Ascending aorta (tissue), 2 donors: ENCODE measurements around the gene CAV1. TPM values are rescaled to one million over a fixed set of nuclear protein-coding genes. Genes with fewer than 3 reads are reported as not detected.
A peak's percentile ranks its signal among the peaks of the same experiment; 100 is the strongest.

Experiments
- DNase-seq, 2 donors: peaks; one replicate each; pipeline ENCODE4 v3.0.0-alpha.2; 2019; ENCODE audit warnings: low spot score in 2 of 2
- H3K27ac ChIP-seq, 2 donors: fragments of 200-600 bp; sonication (generic); one replicate each; pipeline ENCODE4 v1.5.1; 2016 to 2017; ENCODE audit warnings: mild to moderate bottlenecking in 1 of 2
- H3K27me3 ChIP-seq: fragments of 200-600 bp; sonication (generic); one replicate; pipeline ENCODE4 v1.5.1; 2017
- H3K36me3 ChIP-seq, 2 donors: fragments of 200-600 bp; sonication (generic); one replicate each; pipeline ENCODE4 v1.5.1; 2016
- H3K4me1 ChIP-seq, 2 donors: fragments of 200-600 bp; sonication (generic); one replicate each; pipeline ENCODE4 v1.5.1; 2016 to 2017; ENCODE audit warnings: mild to moderate bottlenecking in 1 of 2
- H3K4me3 ChIP-seq, 2 donors: fragments of 200-600 bp; sonication (generic); one replicate each; pipeline ENCODE4 v1.5.1; 2016 to 2017; ENCODE audit warnings: mild to moderate bottlenecking in 1 of 2
- H3K9me3 ChIP-seq, 2 donors: fragments of 200-600 bp; sonication (generic); one replicate each; pipeline ENCODE4 v1.5.1; 2016
- CTCF ChIP-seq, 3 experiments: fragments of 200-600 bp in 2 of 3; fragments of 450-650 bp in 1 of 3; sonication (generic) in 2 of 3; IDR thresholded peaks; one replicate each; pipeline ENCODE4 v1.5.1; 2016 to 2019; ENCODE audit warnings: antibody characterized with exemption in 3 of 3, mild to moderate bottlenecking in 1 of 3, moderate library complexity in 1 of 3
- intact Hi-C: fragments of 100-400 bp; cut with DNase I; formaldehyde crosslinking; loops from one replicate; pipeline ENCODE4 v1.15.1; 2023
- total RNA-seq: library from RNA; depleted of rRNA; stranded (reverse); fragments of >200 nt; gene quantifications from one replicate; pipeline ENCODE4 v1.1.0, GENCODE V29; 2016

Gene CAV1
- total RNA-seq, 1 donor from 2014 or later = 156 TPM

DNA sequence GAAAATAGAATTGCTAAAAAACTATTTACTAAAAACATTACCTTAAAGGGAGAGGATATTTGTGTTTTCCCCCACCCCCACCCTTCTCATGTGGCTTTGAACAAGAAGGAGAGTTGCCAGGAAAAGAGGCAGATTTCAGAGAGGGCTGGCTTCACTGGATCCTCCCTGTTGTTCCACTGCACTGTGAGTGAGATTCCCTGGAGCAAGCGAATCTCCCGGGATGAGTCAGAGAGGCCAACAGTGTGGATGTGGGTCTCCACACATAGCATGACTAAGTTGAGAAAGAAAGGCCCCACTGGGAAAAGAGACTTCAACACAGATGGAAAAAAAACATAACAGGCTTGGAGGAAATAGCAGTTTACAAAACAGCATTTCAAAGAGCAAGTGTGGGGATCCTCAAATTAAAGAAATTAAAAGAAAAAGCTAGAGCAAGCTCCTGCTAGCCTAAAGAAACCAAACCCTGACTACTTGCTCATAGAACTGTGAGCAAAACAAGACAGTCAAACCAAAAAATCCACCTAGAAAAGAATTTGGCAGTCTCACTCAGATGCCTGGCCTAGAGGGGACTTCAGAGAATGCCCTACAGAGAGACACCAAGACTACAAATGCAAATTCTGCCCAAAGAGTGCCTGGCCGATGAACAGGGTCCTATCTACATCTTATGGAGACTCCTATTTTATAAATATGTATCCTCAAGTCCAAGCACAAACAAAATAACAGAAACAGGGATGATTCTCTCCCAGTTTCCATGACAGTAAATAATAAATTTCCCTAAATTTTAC is 3.4 kb downstream of the CAV1 start:
- H3K36me3 ChIP-seq = peaks cover 0 to 13% of the 10 kb centered on the region in 2 donors
- H3K27ac ChIP-seq = peak overlapping the region; percentile 97 to 99
- peak overlapping the region; percentile 75 to 98 for H3K4me3 ChIP-seq
- intact Hi-C loops = loop anchor here (5.0 kb wide), 5 partner anchors 211 to 351 kb away; partner anchors contain the start of gene TES
- peaks cover 0 to 23% of the 10 kb centered on the region in 2 donors for H3K4me1 ChIP-seq
- TF ChIP-seq CTCF (IDR thresholded peaks at IDR 0.05) = no peak
- no peaks in the 10 kb centered on the region for H3K27me3 ChIP-seq
- peak in 1 of 2 donors; percentile 87 for DNase-seq
- no peaks in the 10 kb centered on the region for H3K9me3 ChIP-seq

DNA sequence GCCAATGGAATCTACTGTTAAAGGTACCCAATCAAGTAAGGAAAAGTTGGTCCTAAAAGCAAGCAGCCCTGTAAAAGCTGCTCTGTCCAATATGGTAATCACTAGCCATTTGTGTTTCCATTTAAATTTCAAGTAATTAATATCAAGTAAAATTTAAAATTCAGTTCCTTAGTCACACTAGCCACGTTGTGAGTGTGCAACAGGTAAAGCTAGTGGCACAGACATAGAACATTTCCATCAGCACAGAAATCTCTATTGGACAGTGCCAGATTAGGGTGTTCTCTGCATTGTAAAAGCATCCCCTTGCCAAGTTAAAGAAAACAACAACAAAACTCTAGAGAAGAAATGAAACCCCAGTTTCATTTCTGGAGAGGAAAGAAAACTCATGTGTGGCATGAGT is 4.4 kb downstream of the CAV1 start:
- Histone ChIP-seq H3K4me3 (peak overlapping the region; percentile 2 to 98), H3K9me3 (no peaks in the 10 kb centered on the region), H3K4me1 (peaks cover 0 to 20% of the 10 kb centered on the region in 2 donors), H3K27ac (peak overlapping the region; percentile 67 to 99), H3K27me3 (no peaks in the 10 kb centered on the region), H3K36me3 (peaks cover 0 to 13% of the 10 kb centered on the region in 2 donors)
- TF ChIP-seq CTCF (IDR thresholded peaks at IDR 0.05) = no peak
- intact Hi-C loops = loop anchor here (5.0 kb wide), 5 partner anchors 212 to 352 kb away; partner anchors contain the start of gene TES
- no peak for DNase-seq

DNA sequence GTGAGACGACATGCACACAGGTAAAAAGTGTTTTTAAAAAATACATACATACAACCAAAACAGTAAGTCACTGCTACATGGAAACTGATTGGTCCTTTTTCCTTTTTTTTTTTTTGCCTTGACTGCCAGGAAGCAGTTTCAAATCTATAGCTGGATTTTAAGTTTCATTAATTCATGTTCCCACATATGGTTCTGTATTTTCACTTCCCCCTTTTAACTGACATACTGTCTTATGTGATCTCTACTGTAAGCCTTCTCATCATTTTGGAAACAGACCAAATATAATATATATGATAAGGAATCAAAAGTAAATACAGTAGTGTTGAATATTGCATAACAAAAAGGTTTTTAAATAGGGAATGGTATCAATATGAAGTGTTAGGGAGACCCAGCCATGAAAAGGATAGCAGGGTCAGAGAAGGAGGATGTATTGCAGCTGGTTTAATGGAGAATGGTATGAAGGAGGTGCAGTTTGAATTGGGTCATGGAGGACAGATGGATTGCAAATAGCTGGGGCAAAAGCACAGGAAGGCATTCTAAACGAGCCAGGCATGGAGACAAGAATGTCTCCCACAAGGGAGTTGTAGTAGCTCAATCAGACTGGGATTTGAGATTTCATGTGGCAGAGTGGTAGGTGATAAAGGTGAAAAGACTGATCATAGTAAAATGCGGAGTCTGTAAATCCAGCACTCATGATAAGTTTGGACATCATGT is 5.4 kb downstream of the CAV1 start:
- Histone ChIP-seq H3K9me3 (no peaks in the 10 kb centered on the region), H3K36me3 (peaks cover 2 to 15% of the 10 kb centered on the region in 2 donors), H3K27ac (peak overlapping the region in 1 of 2 donors; percentile 11), H3K4me3 (peak overlapping the region; percentile 27 to 98), H3K4me1 (peaks cover 7 to 22% of the 10 kb centered on the region in 2 donors), H3K27me3 (no peaks in the 10 kb centered on the region)
- no peak for DNase-seq
- no peak for TF ChIP-seq CTCF (IDR thresholded peaks at IDR 0.05)
- intact Hi-C loops = no loop called here

- DNase-seq = no peak
- Histone ChIP-seq H3K27ac (peak overlapping the region in 1 of 2 donors; percentile 5), H3K9me3 (no peaks in the 10 kb centered on the region), H3K4me3 (peak overlapping the region in 1 of 2 donors; percentile 98), H3K4me1 (peaks cover 7 to 22% of the 10 kb centered on the region in 2 donors), H3K27me3 (no peaks in the 10 kb centered on the region), H3K36me3 (peaks cover 13 to 31% of the 10 kb centered on the region in 2 donors)
- no peak for TF ChIP-seq CTCF (IDR thresholded peaks at IDR 0.05)
- intact Hi-C loops = no loop called here
Measured at GRCh38 chr7:116532102-116532688, 7.4 kb downstream of the CAV1 start.

DNA sequence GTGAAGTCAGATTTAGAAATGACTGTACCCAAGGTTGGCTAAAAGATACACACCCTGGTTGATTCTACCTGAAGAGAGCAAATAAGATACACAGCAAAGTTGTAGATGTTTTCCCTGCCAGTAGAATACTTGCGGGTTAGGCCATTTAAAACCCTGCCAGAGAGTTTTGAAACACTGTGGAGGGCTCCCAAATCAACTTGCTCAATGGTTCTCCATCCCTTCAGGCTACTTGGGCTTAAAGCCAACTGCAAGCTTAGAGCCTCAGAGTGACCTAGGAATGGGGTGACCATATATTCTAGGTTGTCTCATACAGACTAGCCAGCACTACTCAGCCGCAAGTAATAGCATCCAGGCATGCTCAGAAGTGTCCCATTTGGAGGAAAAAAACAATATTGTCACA is 10.0 kb downstream of the CAV1 start:
- Histone ChIP-seq H3K36me3 (peaks cover 13 to 47% of the 10 kb centered on the region in 2 donors), H3K27ac (peak overlapping the region; percentile 32 to 34), H3K4me1 (peaks cover 7 to 20% of the 10 kb centered on the region in 2 donors)

More for the DNA sequence above, 10.0 kb downstream of the CAV1 start:
- H3K4me3 ChIP-seq = no peak overlapping the region
- no peaks in the 10 kb centered on the region for H3K9me3 ChIP-seq
- DNase-seq = no peak
- no peaks in the 10 kb centered on the region for H3K27me3 ChIP-seq
- intact Hi-C loops = no loop called here
- no peak for TF ChIP-seq CTCF (IDR thresholded peaks at IDR 0.05)
